Measurements from ENCODE around the gene WDR18.
A peak's percentile ranks its signal among the peaks of the same experiment; 100 is the strongest.

WDR18 gene

GRCh38 chr19:984165-984967 is at the start of gene WDR18:
TSS of gene WDR18 (plus strand) at chr19:984345. CDS start at chr19:984354, 9 bp downstream.
- peak; percentile 57 for TF ChIP-seq POLR2AphosphoS5 (IDR thresholded peaks at IDR 0.05; ENCODE audit: borderline replicate concordance, low read depth, low read length)
- no peak for TF ChIP-seq EZH2 (IDR thresholded peaks at IDR 0.05)
- no peak for TF ChIP-seq FOXP2 (optimal IDR thresholded peaks at IDR 0.05; ENCODE audit: control extremely low read depth, extremely low read length, insufficient read depth)
- DNase-seq (ENCODE audit: low read depth, low spot score): peak; percentile 57
- Histone ChIP-seq H3K36me3 (ENCODE audit: insufficient read depth, low read length) (peaks cover 18% of the 10 kb centered on the region; the same call in 1 of the 2 replicates), H3K9me3 (ENCODE audit: low read depth, low read length) (no peaks in the 10 kb centered on the region), H3K9ac (ENCODE audit: insufficient read length) (peak within 1 kb of the TSS; percentile 94), H3K27ac (peak within 1 kb of the TSS; percentile 91), H3K4me3 (peak within 1 kb of the TSS; percentile 96)

GRCh38 chr19:934865-935479 is 49.2 kb upstream of the WDR18 start:
- Histone ChIP-seq H3K27ac (no peak overlapping the region), H3K9ac (ENCODE audit: insufficient read length) (no peak overlapping the region), H3K4me3 (no peak overlapping the region), H3K9me3 (ENCODE audit: low read depth, low read length) (no peaks in the 10 kb centered on the region), H3K36me3 (ENCODE audit: insufficient read depth, low read length) (peaks cover under 1% of the 10 kb centered on the region; the same call in 1 of the 2 replicates)
- no peak for DNase-seq (ENCODE audit: low read depth, low spot score)
- no peak for TF ChIP-seq POLR2AphosphoS5 (IDR thresholded peaks at IDR 0.05; ENCODE audit: borderline replicate concordance, low read depth, low read length)
- TF ChIP-seq FOXP2 (optimal IDR thresholded peaks at IDR 0.05; ENCODE audit: control extremely low read depth, extremely low read length, insufficient read depth): no peak
- no peak for TF ChIP-seq EZH2 (IDR thresholded peaks at IDR 0.05)

GRCh38 chr19:936175-936546 is 48.0 kb upstream of the WDR18 start:
- Histone ChIP-seq H3K9ac (ENCODE audit: insufficient read length) (no peak overlapping the region), H3K4me3 (no peak overlapping the region), H3K27ac (no peak overlapping the region), H3K9me3 (ENCODE audit: low read depth, low read length) (no peaks in the 10 kb centered on the region), H3K36me3 (ENCODE audit: insufficient read depth, low read length) (no peaks in the 10 kb centered on the region)
- TF ChIP-seq FOXP2 (optimal IDR thresholded peaks at IDR 0.05; ENCODE audit: control extremely low read depth, extremely low read length, insufficient read depth): no peak
- TF ChIP-seq EZH2 (IDR thresholded peaks at IDR 0.05): no peak
- TF ChIP-seq POLR2AphosphoS5 (IDR thresholded peaks at IDR 0.05; ENCODE audit: borderline replicate concordance, low read depth, low read length): no peak
- DNase-seq (ENCODE audit: low read depth, low spot score): no peak

- Histone ChIP-seq H3K36me3 (ENCODE audit: insufficient read depth, low read length) (no peaks in the 10 kb centered on the region; the same call in 1 of the 2 replicates), H3K9ac (ENCODE audit: insufficient read length) (no peak overlapping the region)
Measured at GRCh38 chr19:937259-937694, 46.9 kb upstream of the WDR18 start.

GRCh38 chr19:938233-938923 is 45.8 kb upstream of the WDR18 start:
- H3K36me3 ChIP-seq (ENCODE audit: insufficient read depth, low read length): no peaks in the 10 kb centered on the region; the same call in 1 of the 2 replicates
- H3K9me3 ChIP-seq (ENCODE audit: low read depth, low read length): no peaks in the 10 kb centered on the region
- TF ChIP-seq EZH2 (IDR thresholded peaks at IDR 0.05): no peak
- no peak for TF ChIP-seq FOXP2 (optimal IDR thresholded peaks at IDR 0.05; ENCODE audit: control extremely low read depth, extremely low read length, insufficient read depth)
- TF ChIP-seq POLR2AphosphoS5 (IDR thresholded peaks at IDR 0.05; ENCODE audit: borderline replicate concordance, low read depth, low read length): no peak
- no peak for DNase-seq (ENCODE audit: low read depth, low spot score)
- no peak overlapping the region for H3K4me3 ChIP-seq
- H3K9ac ChIP-seq (ENCODE audit: insufficient read length): no peak overlapping the region
- H3K27ac ChIP-seq: no peak overlapping the region

More at GRCh38 chr19:937259-937694, 46.9 kb upstream of the WDR18 start:
- H3K9me3 ChIP-seq (ENCODE audit: low read depth, low read length): no peaks in the 10 kb centered on the region
- H3K4me3 ChIP-seq: no peak overlapping the region
- TF ChIP-seq FOXP2 (optimal IDR thresholded peaks at IDR 0.05; ENCODE audit: control extremely low read depth, extremely low read length, insufficient read depth): no peak
- TF ChIP-seq POLR2AphosphoS5 (IDR thresholded peaks at IDR 0.05; ENCODE audit: borderline replicate concordance, low read depth, low read length): no peak
- TF ChIP-seq EZH2 (IDR thresholded peaks at IDR 0.05): no peak
- no peak overlapping the region for H3K27ac ChIP-seq
- no peak for DNase-seq (ENCODE audit: low read depth, low spot score)

GRCh38 chr19:939439-939838 is 44.7 kb upstream of the WDR18 start:
- no peak for DNase-seq (ENCODE audit: low read depth, low spot score)
- no peaks in the 10 kb centered on the region for H3K9me3 ChIP-seq (ENCODE audit: low read depth, low read length)
- no peak overlapping the region for H3K4me3 ChIP-seq
- no peaks in the 10 kb centered on the region; the same call in 1 of the 2 replicates for H3K36me3 ChIP-seq (ENCODE audit: insufficient read depth, low read length)
- TF ChIP-seq POLR2AphosphoS5 (IDR thresholded peaks at IDR 0.05; ENCODE audit: borderline replicate concordance, low read depth, low read length) (no peak), EZH2 (IDR thresholded peaks at IDR 0.05) (no peak), FOXP2 (optimal IDR thresholded peaks at IDR 0.05; ENCODE audit: control extremely low read depth, extremely low read length, insufficient read depth) (no peak)
- H3K27ac ChIP-seq: no peak overlapping the region
- no peak overlapping the region for H3K9ac ChIP-seq (ENCODE audit: insufficient read length)

GRCh38 chr19:939922-940321 is 44.2 kb upstream of the WDR18 start:
- Histone ChIP-seq H3K27ac (peak overlapping the region; percentile 70; the same call in 1 of the 2 replicates), H3K9me3 (ENCODE audit: low read depth, low read length) (no peaks in the 10 kb centered on the region), H3K36me3 (ENCODE audit: insufficient read depth, low read length) (no peaks in the 10 kb centered on the region; the same call in 1 of the 2 replicates), H3K4me3 (no peak overlapping the region), H3K9ac (ENCODE audit: insufficient read length) (no peak overlapping the region)
- DNase-seq (ENCODE audit: low read depth, low spot score): no peak
- no peak for TF ChIP-seq EZH2 (IDR thresholded peaks at IDR 0.05)
- no peak for TF ChIP-seq FOXP2 (optimal IDR thresholded peaks at IDR 0.05; ENCODE audit: control extremely low read depth, extremely low read length, insufficient read depth)
- TF ChIP-seq POLR2AphosphoS5 (IDR thresholded peaks at IDR 0.05; ENCODE audit: borderline replicate concordance, low read depth, low read length): no peak

All from SK-N-MC (cell line).